ENCODE data around the gene CDH8.

DNA sequence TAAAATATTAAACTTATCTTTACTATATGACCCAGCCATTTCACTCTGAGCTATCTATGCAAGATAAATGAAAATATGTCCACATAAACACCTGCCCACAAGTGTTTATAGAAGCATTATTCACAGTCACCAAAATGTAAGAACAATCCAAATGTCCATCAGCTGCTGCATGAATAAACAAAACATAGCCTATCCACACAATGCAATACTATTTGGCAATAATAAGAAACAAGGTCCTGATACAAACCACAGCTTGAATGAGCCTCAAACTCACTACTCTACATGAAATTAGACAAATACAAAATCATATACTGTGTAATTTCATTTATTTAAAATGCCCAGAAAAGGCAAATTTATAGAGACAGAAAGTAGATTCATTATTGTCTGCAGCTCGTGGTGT, 355.1 kb downstream of the CDH8 start:
- TF ChIP-seq, protein P1, sequence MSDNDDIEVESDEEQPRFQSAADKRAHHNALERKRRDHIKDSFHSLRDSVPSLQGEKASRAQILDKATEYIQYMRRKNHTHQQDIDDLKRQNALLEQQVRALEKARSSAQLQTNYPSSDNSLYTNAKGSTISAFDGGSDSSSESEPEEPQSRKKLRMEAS (IDR thresholded peaks at IDR 0.05): no peak
- TF ChIP-seq RAD21 (IDR thresholded peaks at IDR 0.05; ENCODE audit: low read depth) (no peak), YY1 (IDR thresholded peaks at IDR 0.05; ENCODE audit: low read depth) (no peak), TAF1 (IDR thresholded peaks at IDR 0.05; ENCODE audit: low read depth) (no peak), EP300 (IDR thresholded peaks at IDR 0.05; ENCODE audit: borderline replicate concordance) (no peak)
- TF ChIP-seq, protein P2, sequence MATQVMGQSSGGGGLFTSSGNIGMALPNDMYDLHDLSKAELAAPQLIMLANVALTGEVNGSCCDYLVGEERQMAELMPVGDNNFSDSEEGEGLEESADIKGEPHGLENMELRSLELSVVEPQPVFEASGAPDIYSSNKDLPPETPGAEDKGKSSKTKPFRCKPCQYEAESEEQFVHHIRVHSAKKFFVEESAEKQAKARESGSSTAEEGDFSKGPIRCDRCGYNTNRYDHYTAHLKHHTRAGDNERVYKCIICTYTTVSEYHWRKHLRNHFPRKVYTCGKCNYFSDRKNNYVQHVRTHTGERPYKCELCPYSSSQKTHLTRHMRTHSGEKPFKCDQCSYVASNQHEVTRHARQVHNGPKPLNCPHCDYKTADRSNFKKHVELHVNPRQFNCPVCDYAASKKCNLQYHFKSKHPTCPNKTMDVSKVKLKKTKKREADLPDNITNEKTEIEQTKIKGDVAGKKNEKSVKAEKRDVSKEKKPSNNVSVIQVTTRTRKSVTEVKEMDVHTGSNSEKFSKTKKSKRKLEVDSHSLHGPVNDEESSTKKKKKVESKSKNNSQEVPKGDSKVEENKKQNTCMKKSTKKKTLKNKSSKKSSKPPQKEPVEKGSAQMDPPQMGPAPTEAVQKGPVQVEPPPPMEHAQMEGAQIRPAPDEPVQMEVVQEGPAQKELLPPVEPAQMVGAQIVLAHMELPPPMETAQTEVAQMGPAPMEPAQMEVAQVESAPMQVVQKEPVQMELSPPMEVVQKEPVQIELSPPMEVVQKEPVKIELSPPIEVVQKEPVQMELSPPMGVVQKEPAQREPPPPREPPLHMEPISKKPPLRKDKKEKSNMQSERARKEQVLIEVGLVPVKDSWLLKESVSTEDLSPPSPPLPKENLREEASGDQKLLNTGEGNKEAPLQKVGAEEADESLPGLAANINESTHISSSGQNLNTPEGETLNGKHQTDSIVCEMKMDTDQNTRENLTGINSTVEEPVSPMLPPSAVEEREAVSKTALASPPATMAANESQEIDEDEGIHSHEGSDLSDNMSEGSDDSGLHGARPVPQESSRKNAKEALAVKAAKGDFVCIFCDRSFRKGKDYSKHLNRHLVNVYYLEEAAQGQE (IDR thresholded peaks at IDR 0.05; ENCODE audit: low read depth): no peak

All from Ishikawa (cell line).